GM23248 (cell line): ENCODE measurements around the gene KIF20B. TPM values are rescaled to one million over a fixed set of nuclear protein-coding genes. Genes with fewer than 3 reads are reported as not detected.

ENCODE experiments used
- DNase-seq: peaks from one replicate; pipeline ENCODE4 v3.0.0-alpha.2; 2015
- H2AFZ ChIP-seq: fragments of 200-600 bp; sonication (generic); 2 replicates; pipeline ENCODE4 v1.6.1; 2016; ENCODE audit warnings: antibody characterized with exemption
- H3F3A ChIP-seq: fragments of 200-600 bp; sonication (generic); 2 replicates; pipeline ENCODE4 v1.6.1; 2016; ENCODE audit warnings: mild to moderate bottlenecking, antibody characterized with exemption, mixed run types; ENCODE audit not compliant: insufficient read depth
- H3K27ac ChIP-seq: fragments of 200-600 bp; sonication (generic); 2 replicates; pipeline ENCODE4 v1.5.1; 2016; ENCODE audit warnings: mild to moderate bottlenecking
- H3K27me3 ChIP-seq: fragments of 200-600 bp; sonication (generic); replicated peaks from 2 replicates; pipeline ENCODE4 v1.6.1; 2016; ENCODE audit warnings: mild to moderate bottlenecking; ENCODE audit not compliant: insufficient read depth
- H3K36me3 ChIP-seq: fragments of 200-600 bp; sonication (generic); 2 replicates; pipeline ENCODE4 v1.6.1; 2016; ENCODE audit warnings: low read depth, mild to moderate bottlenecking
- H3K4me1 ChIP-seq: fragments of 200-600 bp; sonication (generic); 2 replicates; pipeline ENCODE4 v1.6.1; 2016; ENCODE audit warnings: mild to moderate bottlenecking; ENCODE audit not compliant: insufficient read depth
- H3K4me2 ChIP-seq: fragments of 200-600 bp; sonication (generic); one replicate; pipeline ENCODE4 v1.6.1; 2016; ENCODE audit warnings: mild to moderate bottlenecking; ENCODE audit not compliant: unreplicated experiment
- H3K4me3 ChIP-seq: fragments of 200-600 bp; sonication (generic); 2 replicates; pipeline ENCODE4 v1.5.1; 2016; ENCODE audit warnings: mild to moderate bottlenecking
- H3K79me2 ChIP-seq: fragments of 200-600 bp; sonication (generic); 2 replicates; pipeline ENCODE4 v1.6.1; 2016; ENCODE audit warnings: mild to moderate bottlenecking; ENCODE audit not compliant: insufficient read depth
- H3K9ac ChIP-seq: fragments of 200-600 bp; sonication (generic); 2 replicates; pipeline ENCODE4 v1.6.1; 2016; ENCODE audit warnings: mild to moderate bottlenecking
- H3K9me2 ChIP-seq: fragments of 200-600 bp; sonication (generic); 2 replicates; pipeline ENCODE4 v1.6.1; 2016; ENCODE audit warnings: mixed run types, mild to moderate bottlenecking, moderate library complexity; ENCODE audit not compliant: insufficient read depth
- H3K9me3 ChIP-seq: fragments of 200-600 bp; sonication (generic); one replicate; pipeline ENCODE4 v1.6.1; 2017; ENCODE audit warnings: low read depth
- H4K20me1 ChIP-seq: fragments of 200-600 bp; sonication (generic); 2 replicates; pipeline ENCODE4 v1.6.0; 2016; ENCODE audit not compliant: insufficient read depth
- EZH2 ChIP-seq: fragments of 200-600 bp; sonication (generic); IDR thresholded peaks from 2 replicates; pipeline ENCODE4 v1.6.1; 2018; ENCODE audit warnings: antibody characterized with exemption, mild to moderate bottlenecking; ENCODE audit not compliant: insufficient read depth, poor library complexity, severe bottlenecking
- EZH2phosphoT487 ChIP-seq: fragments of 200-600 bp; sonication (generic); IDR thresholded peaks from 2 replicates; pipeline ENCODE4 v1.6.1; 2018; ENCODE audit warnings: antibody characterized with exemption, moderate library complexity, mild to moderate bottlenecking, low read depth; ENCODE audit not compliant: insufficient read depth
- WGBS, 2 experiments: methylation state at CpG; one replicate each; pipeline ENCODE4 v1.1.6; 2015 to 2017; ENCODE audit warnings: low lambda C conversion rate in 2 of 2, low coverage in 1 of 2; ENCODE audit errors: missing lambda C conversion rate in 2 of 2; 5-methylcytosine and 5-hydroxymethylcytosine counted together
- in situ Hi-C: fragments of 300-500 bp; cut with MboI; formaldehyde crosslinking; loops from 2 replicates; pipeline ENCODE4 v1.15.0; 2020
- polyA plus RNA-seq: library from polyadenylated mRNA; unstranded; fragments of >200 nt; fragmentation: Nextera tagmentation; extraction: Ambion mirVana; gene quantifications from 2 replicates; pipeline ENCODE4 v1.2.1, GENCODE V29; 2016
- total RNA-seq: library from RNA; depleted of rRNA; stranded (reverse); fragments of >200 nt; shearing (Covaris generic); gene quantifications from 2 replicates; pipeline ENCODE4 v1.2.3, GENCODE V29; 2014

The KIF20B gene
- total and polyA plus RNA-seq, 2 experiments from 2014 or later = 8.9 to 17.1 TPM

- TF ChIP-seq EZH2phosphoT487 (no peak), EZH2 (no peak)
Measured at GRCh38 chr10:89662596-89662995, 38.8 kb upstream of the KIF20B start.

GRCh38 chr10:89663144-89663543, 38.2 kb upstream of the KIF20B start:
- DNase-seq = no peak
- no peak overlapping the region for H2AFZ ChIP-seq

More at GRCh38 chr10:89662596-89662995, 38.8 kb upstream of the KIF20B start:
- Histone ChIP-seq H2AFZ (no peak overlapping the region), H3K27ac (no peak overlapping the region), H3K79me2 (no peaks in the 10 kb centered on the region), H3K9me3 (no peaks in the 10 kb centered on the region), H3K36me3 (no peaks in the 10 kb centered on the region), H3K9me2 (no peaks in the 10 kb centered on the region; the same call in 1 of the 2 replicates), H3F3A (peaks cover 22% of the 10 kb centered on the region), H3K4me2 (no peak overlapping the region), H3K9ac (no peak overlapping the region), H3K4me3 (no peak overlapping the region), H3K27me3 (no peaks in the 10 kb centered on the region), H3K4me1 (peaks cover 17% of the 10 kb centered on the region), H4K20me1 (no peaks in the 10 kb centered on the region)
- in situ Hi-C loops = no loop called here
- 54 to 64% methylated on average over 2 of the region's 2 CpGs for WGBS, 2 experiments
- peak; percentile 48 for DNase-seq

GRCh38 chr10:89664203-89664602, 37.2 kb upstream of the KIF20B start:
- H3F3A ChIP-seq = peaks cover 8% of the 10 kb centered on the region
- no peak overlapping the region for H3K4me2 ChIP-seq
- H3K36me3 ChIP-seq = no peaks in the 10 kb centered on the region
- no peaks in the 10 kb centered on the region for H4K20me1 ChIP-seq
- in situ Hi-C loops = no loop called here
- H3K9me3 ChIP-seq = no peaks in the 10 kb centered on the region
- no peaks in the 10 kb centered on the region; the same call in 1 of the 2 replicates for H3K9me2 ChIP-seq
- H3K79me2 ChIP-seq = no peaks in the 10 kb centered on the region
- no peak for TF ChIP-seq EZH2phosphoT487
- TF ChIP-seq EZH2 = no peak
- no peak overlapping the region for H3K9ac ChIP-seq
- no peak overlapping the region for H2AFZ ChIP-seq
- H3K27me3 ChIP-seq = no peaks in the 10 kb centered on the region
- 65 to 71% methylated on average over 3 of the region's 3 CpGs for WGBS, 2 experiments
- H3K4me3 ChIP-seq = no peak overlapping the region
- no peak for DNase-seq
- H3K4me1 ChIP-seq = peaks cover 8% of the 10 kb centered on the region
- no peak overlapping the region for H3K27ac ChIP-seq

More at GRCh38 chr10:89663144-89663543, 38.2 kb upstream of the KIF20B start:
- H3K9ac ChIP-seq = no peak overlapping the region
- 62 to 67% methylated on average over 3 of the region's 3 CpGs for WGBS, 2 experiments
- peaks cover 18% of the 10 kb centered on the region for H3F3A ChIP-seq
- no peak overlapping the region for H3K4me2 ChIP-seq
- H3K4me3 ChIP-seq = no peak overlapping the region
- H3K9me3 ChIP-seq = no peaks in the 10 kb centered on the region
- H3K27me3 ChIP-seq = no peaks in the 10 kb centered on the region
- no peaks in the 10 kb centered on the region; the same call in 1 of the 2 replicates for H3K9me2 ChIP-seq
- no peaks in the 10 kb centered on the region for H3K79me2 ChIP-seq
- H4K20me1 ChIP-seq = no peaks in the 10 kb centered on the region
- H3K4me1 ChIP-seq = peaks cover 17% of the 10 kb centered on the region
- in situ Hi-C loops = no loop called here
- H3K36me3 ChIP-seq = no peaks in the 10 kb centered on the region
- TF ChIP-seq EZH2phosphoT487 (no peak), EZH2 (no peak)
- no peak overlapping the region for H3K27ac ChIP-seq

GRCh38 chr10:89665302-89665701, 36.1 kb upstream of the KIF20B start:
- H3K27me3 ChIP-seq = no peaks in the 10 kb centered on the region
- WGBS, 2 experiments = 92 to 96% methylated on average over 2 of the region's 2 CpGs
- no peaks in the 10 kb centered on the region for H3F3A ChIP-seq
- H3K27ac ChIP-seq = no peak overlapping the region
- no peak for DNase-seq
- no peak overlapping the region for H2AFZ ChIP-seq
- in situ Hi-C loops = no loop called here
- no peak overlapping the region for H3K9ac ChIP-seq
- no peak overlapping the region for H3K4me2 ChIP-seq
- no peaks in the 10 kb centered on the region for H3K9me3 ChIP-seq
- H3K36me3 ChIP-seq = no peaks in the 10 kb centered on the region
- no peaks in the 10 kb centered on the region for H3K4me1 ChIP-seq
- no peaks in the 10 kb centered on the region for H4K20me1 ChIP-seq
- H3K9me2 ChIP-seq = no peaks in the 10 kb centered on the region; the same call in 1 of the 2 replicates
- H3K4me3 ChIP-seq = no peak overlapping the region
- no peak for TF ChIP-seq EZH2
- no peak for TF ChIP-seq EZH2phosphoT487
- H3K79me2 ChIP-seq = no peaks in the 10 kb centered on the region

- H3K79me2 ChIP-seq = no peaks in the 10 kb centered on the region
- H2AFZ ChIP-seq = no peak overlapping the region
- no peak overlapping the region for H3K27ac ChIP-seq
- H3K27me3 ChIP-seq = no peaks in the 10 kb centered on the region
- no peak for DNase-seq
- no peaks in the 10 kb centered on the region for H3K9me3 ChIP-seq
- no peaks in the 10 kb centered on the region for H4K20me1 ChIP-seq
- H3F3A ChIP-seq = no peaks in the 10 kb centered on the region
- H3K4me3 ChIP-seq = no peak overlapping the region
- TF ChIP-seq EZH2phosphoT487 (no peak), EZH2 (no peak)
- in situ Hi-C loops = no loop called here
- H3K9me2 ChIP-seq = no peaks in the 10 kb centered on the region; the same call in 1 of the 2 replicates
- no peaks in the 10 kb centered on the region for H3K36me3 ChIP-seq
- WGBS, 2 experiments = 94 to 96% methylated on average over 1 of the region's 1 CpG
- no peak overlapping the region for H3K4me2 ChIP-seq
- no peaks in the 10 kb centered on the region for H3K4me1 ChIP-seq
- no peak overlapping the region for H3K9ac ChIP-seq
Measured at GRCh38 chr10:89666138-89666537, 35.3 kb upstream of the KIF20B start.
